Activated naive CD4-positive, alpha-beta T cell treated with anti-CD3 and anti-CD28 coated beads, Interleukin-2, amount 10 ng/mL, durations not matched to agents 7 days and 5 days (primary cell): Measurements from ENCODE around the gene LBR.
"Not testable (repeated sequence)": the region's sequence is repeated elsewhere in the genome, so short reads cannot be mapped to it uniquely, and the experiment has no call there.

Experiments used
- CTCF ChIA-PET: fragments of 350-600 bp; sonication (Branson Sonifier 250); formaldehyde crosslinking; loops from one replicate; lab custom pipeline; 2021; ENCODE audit warnings: antibody characterized with exemption; lab: Charles Lee
- DNase-seq: peaks from one replicate; pipeline ENCODE4 v3.0.0-alpha.2; 2020
- H3K27ac Mint-ChIP-seq: one replicate; pipeline ENCODE4 v1.8.0; 2021; ENCODE audit warnings: mild to moderate bottlenecking, moderate library complexity, mixed read lengths
- H3K27me3 Mint-ChIP-seq: one replicate; pipeline ENCODE4 v1.8.0; 2021; ENCODE audit warnings: mild to moderate bottlenecking, mixed read lengths
- H3K36me3 Mint-ChIP-seq: one replicate; pipeline ENCODE4 v1.8.0; 2021; ENCODE audit warnings: mixed read lengths
- H3K4me1 Mint-ChIP-seq: one replicate; pipeline ENCODE4 v1.8.0; 2021; ENCODE audit warnings: mixed read lengths
- H3K4me3 Mint-ChIP-seq: one replicate; pipeline ENCODE4 v1.8.0; 2021; ENCODE audit warnings: mild to moderate bottlenecking, moderate library complexity, mixed read lengths
- H3K9me3 Mint-ChIP-seq: one replicate; pipeline ENCODE4 v1.8.0; 2021; ENCODE audit warnings: mixed read lengths

The LBR gene

DNA sequence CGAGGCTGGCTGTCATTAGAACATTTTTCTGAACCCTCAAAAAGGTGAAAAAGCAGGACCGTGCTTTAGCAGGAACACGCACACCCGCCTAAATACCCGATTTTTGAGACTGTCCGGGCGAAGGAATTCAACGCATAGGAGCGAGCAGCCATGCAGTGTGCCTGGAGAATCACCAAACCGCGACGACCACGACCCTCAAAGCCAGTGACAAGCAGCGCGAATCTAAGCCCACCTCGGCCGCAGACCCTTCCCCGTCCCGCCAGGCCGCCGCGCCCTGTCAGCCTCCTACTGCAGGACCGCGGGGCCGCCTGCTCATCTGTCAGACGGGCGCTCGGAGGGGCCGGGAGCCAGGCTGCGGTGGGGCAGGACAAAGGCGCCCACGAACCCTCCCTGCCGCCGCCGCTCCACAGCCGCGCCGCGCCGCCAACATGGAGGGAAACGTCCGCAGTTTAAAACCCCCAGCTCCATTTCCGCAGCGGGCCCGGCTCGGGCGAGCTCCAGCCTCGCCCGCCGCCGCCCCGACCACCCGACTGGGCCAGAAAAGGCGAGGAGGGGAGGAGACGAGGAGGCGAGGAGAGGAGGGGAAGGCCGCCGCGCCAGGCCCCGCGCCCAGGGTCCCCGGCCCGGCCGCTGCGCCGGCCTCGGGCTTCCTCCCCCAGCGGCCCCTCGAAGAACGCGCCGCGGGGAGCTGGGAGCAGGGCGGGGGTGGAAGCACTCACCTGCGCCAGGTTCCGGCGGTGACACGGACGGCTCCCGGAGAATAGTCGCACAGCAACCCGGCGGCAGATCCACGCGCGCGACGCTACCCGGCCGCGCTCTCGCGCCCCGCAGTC, at the start of gene LBR:
TSS of gene LBR (minus strand) at position 804 of the 833 bp plus-strand sequence. CDS start 3,963 bp downstream, outside the sequence.
- H3K27me3 Mint-ChIP-seq = peaks cover 3% of the 10 kb centered on the region
- CTCF ChIA-PET = interaction anchor here (1.0 to 4.9 kb wide), 5 partner anchors 14 to 48 kb away, joined by 4 to 18 read pairs (median 4); no protein-coding TSS in a partner anchor
- peaks cover 22% of the 10 kb centered on the region for H3K36me3 Mint-ChIP-seq
- H3K4me3 Mint-ChIP-seq = peak within 1 kb of the TSS; percentile 89
- H3K9me3 Mint-ChIP-seq = peaks cover 6% of the 10 kb centered on the region
- peaks cover 57% of the 10 kb centered on the region for H3K4me1 Mint-ChIP-seq
- DNase-seq = peak; percentile 62
- peak within 1 kb of the TSS; percentile 94 for H3K27ac Mint-ChIP-seq

DNA sequence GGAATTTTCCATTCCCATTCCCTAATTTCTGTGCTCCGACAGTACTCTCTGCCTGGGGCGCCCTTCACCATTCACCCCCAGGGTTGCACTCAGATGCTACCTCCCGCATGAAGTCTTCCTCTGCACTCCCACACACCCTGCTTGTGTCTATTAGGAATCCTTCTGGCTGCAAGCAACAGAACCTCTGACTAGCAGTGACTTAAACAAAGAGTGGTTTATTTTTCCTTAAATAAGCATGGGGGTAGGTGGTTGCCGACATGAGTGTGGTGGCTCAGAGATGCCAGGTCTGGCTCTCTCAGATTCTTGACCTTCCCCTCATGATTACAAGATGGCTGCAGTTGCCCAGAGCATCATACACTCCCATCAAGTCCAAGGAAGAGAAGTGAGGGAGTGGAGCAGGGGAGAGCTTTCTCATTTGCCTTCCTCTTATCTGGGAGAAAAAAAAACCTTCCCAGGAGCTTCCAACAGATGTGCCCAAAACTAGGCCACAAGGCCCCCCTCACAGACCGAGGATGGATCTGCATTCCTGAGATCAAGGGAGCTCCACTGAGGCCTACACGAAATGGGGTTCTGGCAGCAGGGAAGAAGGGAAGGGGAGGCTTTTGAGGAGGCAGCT, 49.6 kb upstream of the LBR start:
- CTCF ChIA-PET = interaction anchor here (0.8 to 5.2 kb wide), 6 partner anchors 9 to 433 kb away, joined by 3 to 33 read pairs (median 10); no protein-coding TSS in a partner anchor
- H3K9me3 Mint-ChIP-seq = peaks cover 7% of the 10 kb centered on the region
- peaks cover 22% of the 10 kb centered on the region for H3K27me3 Mint-ChIP-seq
- no peak overlapping the region for H3K4me3 Mint-ChIP-seq
- H3K36me3 Mint-ChIP-seq = peaks cover 10% of the 10 kb centered on the region
- peaks cover 55% of the 10 kb centered on the region for H3K4me1 Mint-ChIP-seq
- peak overlapping the region; percentile 52 for H3K27ac Mint-ChIP-seq
- no peak for DNase-seq

DNA sequence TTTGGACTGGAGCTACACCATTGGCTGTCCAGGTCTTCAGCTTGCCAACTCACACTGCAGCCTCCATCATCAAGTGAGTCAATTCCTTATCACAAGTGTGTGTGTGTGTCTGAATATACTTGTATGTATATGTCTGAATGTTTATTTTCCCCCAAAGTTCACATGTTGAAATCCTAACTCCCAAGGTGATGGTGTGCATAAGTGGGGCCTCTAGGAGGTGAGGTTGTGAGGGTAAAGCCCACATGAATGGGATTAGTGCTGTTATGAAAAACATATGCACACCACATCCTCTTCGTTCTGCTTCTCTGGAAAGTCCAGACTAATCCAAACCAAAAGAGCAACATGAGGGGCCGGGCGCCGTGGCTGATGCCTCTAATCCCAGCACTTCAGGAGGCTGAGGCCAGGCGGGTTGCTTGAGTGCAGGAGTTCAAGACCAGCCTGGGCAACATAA, 48.7 kb upstream of the LBR start:
- H3K9me3 Mint-ChIP-seq = peaks cover 7% of the 10 kb centered on the region
- no peak overlapping the region for H3K4me3 Mint-ChIP-seq
- H3K27me3 Mint-ChIP-seq = peaks cover 18% of the 10 kb centered on the region
- peaks cover 10% of the 10 kb centered on the region for H3K36me3 Mint-ChIP-seq
- H3K4me1 Mint-ChIP-seq = peaks cover 58% of the 10 kb centered on the region
- CTCF ChIA-PET = interaction anchor here (0.8 to 5.2 kb wide), 9 partner anchors 8 to 511 kb away, joined by 3 to 33 read pairs (median 5); partner anchors contain the start of genes PYCR2 and SRP9
- H3K27ac Mint-ChIP-seq = peak overlapping the region; percentile 52
- peak; percentile 37 for DNase-seq

DNA sequence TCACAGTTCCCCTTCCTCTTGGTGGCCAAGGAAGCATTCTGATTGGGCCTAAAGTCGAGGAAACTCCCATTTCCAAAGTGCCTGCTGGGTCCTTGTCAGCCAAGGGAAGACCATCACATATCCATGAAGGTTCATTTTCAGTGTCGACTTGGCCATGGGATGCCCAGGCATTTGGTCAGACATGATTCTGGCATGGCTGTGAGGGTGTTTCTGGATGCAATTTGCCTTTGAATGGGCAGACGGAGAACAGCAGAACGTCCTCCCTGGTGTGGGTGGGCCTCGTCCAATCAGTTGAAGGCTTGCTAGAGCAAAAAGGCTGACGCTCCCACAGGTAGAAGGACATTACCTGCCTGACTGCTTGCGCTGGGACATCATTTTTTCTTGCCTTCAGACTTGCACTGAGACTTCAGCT, 48.3 kb upstream of the LBR start:
- peak overlapping the region; percentile 52 for H3K27ac Mint-ChIP-seq
- no peak overlapping the region for H3K4me3 Mint-ChIP-seq
- no peak for DNase-seq
- peaks cover 10% of the 10 kb centered on the region for H3K36me3 Mint-ChIP-seq
- H3K4me1 Mint-ChIP-seq = peaks cover 60% of the 10 kb centered on the region
- CTCF ChIA-PET = interaction anchor here (0.8 to 5.2 kb wide), 9 partner anchors 297 to 512 kb away, joined by 3 to 33 read pairs (median 5); partner anchors contain the start of genes PYCR2 and SRP9
- H3K27me3 Mint-ChIP-seq = peaks cover 18% of the 10 kb centered on the region
- peaks cover 7% of the 10 kb centered on the region for H3K9me3 Mint-ChIP-seq

DNA sequence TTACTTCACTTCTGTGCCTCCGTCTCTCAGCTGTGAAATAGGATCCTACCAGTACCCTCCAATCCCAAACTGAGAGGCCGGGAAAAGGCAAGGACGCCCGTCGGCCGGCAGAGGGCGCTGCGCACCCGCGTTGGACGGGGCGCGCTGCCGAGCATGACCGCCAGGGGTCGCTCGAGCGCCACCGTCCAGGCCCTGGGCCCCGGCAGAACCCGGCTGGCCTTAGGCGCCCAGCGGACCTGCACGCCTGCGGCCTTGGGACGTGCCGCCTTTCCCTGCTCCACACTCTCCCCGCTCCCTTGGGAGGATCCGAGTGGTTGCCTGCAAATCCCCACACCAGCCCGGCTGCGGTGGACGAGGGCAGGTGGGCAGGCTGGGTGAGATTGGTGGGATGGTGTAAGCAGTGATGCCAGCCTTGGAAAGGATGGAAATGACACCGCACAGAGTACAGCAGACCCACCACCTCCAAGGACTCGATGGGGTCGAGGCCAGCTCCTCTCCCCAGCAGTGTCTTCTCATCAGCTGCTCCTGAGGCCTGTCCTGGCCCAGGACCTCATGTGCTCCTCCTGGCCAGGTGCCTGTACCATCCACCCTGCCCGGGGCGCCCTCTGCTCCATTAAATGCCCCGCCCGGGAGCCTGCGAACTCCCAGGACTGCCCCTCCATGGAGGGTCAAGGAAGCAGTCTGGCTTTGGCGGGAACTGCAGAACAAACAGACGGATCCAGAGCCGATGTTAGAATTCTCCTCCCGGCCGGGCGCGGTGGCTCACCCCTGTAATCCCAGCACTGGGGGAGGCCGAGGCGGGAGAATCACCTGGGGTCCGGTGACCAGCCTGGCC, 47.4 kb upstream of the LBR start:
- DNase-seq = peak; percentile 63
- Mint-ChIP-seq H3K4me1 (peaks cover 67% of the 10 kb centered on the region), H3K36me3 (peaks cover 10% of the 10 kb centered on the region), H3K9me3 (peaks cover 7% of the 10 kb centered on the region), H3K4me3 (no peak overlapping the region), H3K27me3 (peaks cover 9% of the 10 kb centered on the region), H3K27ac (peak overlapping the region; percentile 68)
- CTCF ChIA-PET = interaction anchor here (0.5 to 5.2 kb wide), 37 partner anchors 10 to 650 kb away, joined by 3 to 33 read pairs (median 4); partner anchors contain the start of genes EPHX1, PYCR2, SRP9 and TMEM63A

DNA sequence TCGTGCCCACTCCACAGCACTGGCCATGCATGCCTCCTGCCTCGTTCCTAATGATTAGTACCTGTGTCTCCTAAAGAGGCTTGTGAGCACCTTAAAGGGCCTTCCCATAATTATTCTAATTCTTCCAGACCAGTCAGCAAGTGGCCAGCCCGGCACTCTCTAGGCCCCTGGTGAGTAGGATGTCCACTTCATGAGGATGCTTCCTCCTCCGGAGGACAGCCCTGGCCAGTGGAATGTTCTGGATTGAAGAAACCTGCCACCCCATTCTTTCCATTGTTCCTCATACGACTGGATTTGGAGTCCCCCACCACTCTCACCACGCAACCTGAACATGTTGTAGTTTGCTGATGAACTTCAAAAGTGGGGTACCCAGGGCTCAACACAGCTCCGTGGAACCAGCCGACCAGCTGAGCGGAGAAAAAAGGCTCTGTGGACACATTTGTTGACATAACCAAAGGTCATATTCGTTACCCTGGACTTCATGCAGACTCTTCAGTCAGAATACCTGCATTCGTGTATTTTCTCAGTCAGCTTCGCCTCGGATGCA, 46.7 kb upstream of the LBR start:
- Mint-ChIP-seq H3K36me3 (peaks cover 10% of the 10 kb centered on the region), H3K27me3 (peaks cover 7% of the 10 kb centered on the region), H3K27ac (peak overlapping the region; percentile 68), H3K4me1 (peaks cover 72% of the 10 kb centered on the region), H3K9me3 (peaks cover 7% of the 10 kb centered on the region), H3K4me3 (no peak overlapping the region)
- DNase-seq = no peak
- CTCF ChIA-PET = interaction anchor here (0.7 to 5.2 kb wide), 30 partner anchors 12 to 651 kb away, joined by 3 to 33 read pairs (median 4); partner anchors contain the start of genes EPHX1, SRP9 and TMEM63A

DNA sequence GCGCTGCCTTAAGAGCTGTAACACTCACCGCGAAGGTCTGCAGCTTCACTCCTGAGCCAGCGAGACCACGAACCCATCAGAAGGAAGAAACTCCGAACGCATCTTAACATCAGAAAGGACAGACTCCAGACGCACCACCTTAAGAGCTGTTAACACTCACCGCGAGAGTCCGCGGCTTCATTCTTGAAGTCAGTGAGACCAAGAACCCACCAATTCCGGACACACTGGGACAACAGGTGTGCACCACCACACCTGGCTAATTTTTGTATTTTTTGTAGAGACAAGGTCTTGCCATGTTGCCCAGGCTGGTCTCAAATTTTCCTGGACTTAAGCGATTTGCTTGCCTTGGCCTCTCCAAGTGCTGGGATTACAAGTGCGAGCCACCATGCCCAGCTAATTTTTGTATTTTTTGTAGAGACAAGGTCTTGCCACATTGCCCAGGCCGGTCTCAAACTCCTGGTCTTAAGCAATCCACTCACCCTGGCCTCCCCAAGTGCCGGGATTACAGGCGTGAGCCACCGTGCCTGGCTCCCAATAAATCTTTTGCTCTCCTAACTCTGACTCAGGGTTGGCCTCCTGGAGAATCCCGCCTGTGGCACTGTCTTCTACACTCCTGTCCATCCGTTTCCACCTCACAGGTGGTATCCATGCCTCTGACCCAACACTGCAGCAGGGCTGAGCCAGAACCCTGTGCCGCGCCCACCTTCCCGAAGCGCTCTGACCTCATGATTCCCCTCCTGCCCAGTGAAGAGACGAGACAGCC, 46.0 kb upstream of the LBR start:
- H3K4me3 Mint-ChIP-seq, H3K27me3 Mint-ChIP-seq, DNase-seq, H3K9me3 Mint-ChIP-seq: not testable (repeated sequence)
- Mint-ChIP-seq H3K27ac (peak overlapping the region; percentile 53), H3K36me3 (peaks cover 10% of the 10 kb centered on the region), H3K4me1 (peaks cover 76% of the 10 kb centered on the region)
- CTCF ChIA-PET = interaction anchor here (0.6 to 5.2 kb wide), 28 partner anchors 12 to 514 kb away, joined by 3 to 33 read pairs (median 4); partner anchors contain the start of genes LBR, SRP9 and TMEM63A

DNA sequence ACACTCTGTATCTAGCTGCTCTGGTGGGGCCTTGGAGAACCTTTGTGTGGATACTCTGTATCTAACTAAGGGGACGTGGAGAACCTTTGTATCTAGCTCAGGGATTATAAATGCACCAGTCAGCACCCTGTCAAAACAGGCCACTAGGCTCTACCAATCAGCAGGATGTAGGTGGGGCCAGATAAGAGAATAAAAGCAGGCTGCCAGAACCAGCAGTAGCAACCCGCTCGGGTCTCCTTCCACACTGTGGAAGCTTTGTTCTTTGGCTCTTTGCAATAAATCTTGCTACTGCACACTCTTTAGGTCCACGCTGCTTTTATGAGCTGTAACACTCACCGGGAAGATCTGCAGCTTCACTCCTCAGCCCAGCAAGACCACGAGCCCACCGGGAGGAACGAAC, 45.4 kb upstream of the LBR start:
- H3K4me1 Mint-ChIP-seq = peaks cover 76% of the 10 kb centered on the region
- H3K27me3 Mint-ChIP-seq, H3K9me3 Mint-ChIP-seq, H3K4me3 Mint-ChIP-seq: not testable (repeated sequence)
- H3K36me3 Mint-ChIP-seq = peaks cover 10% of the 10 kb centered on the region
- CTCF ChIA-PET = interaction anchor here (0.6 to 2.4 kb wide), 15 partner anchors 11 to 514 kb away, joined by 3 to 11 read pairs (median 4); partner anchors contain the start of genes LBR and TMEM63A
- peak overlapping the region; percentile 53 for H3K27ac Mint-ChIP-seq
- peak; percentile 39 for DNase-seq

DNA sequence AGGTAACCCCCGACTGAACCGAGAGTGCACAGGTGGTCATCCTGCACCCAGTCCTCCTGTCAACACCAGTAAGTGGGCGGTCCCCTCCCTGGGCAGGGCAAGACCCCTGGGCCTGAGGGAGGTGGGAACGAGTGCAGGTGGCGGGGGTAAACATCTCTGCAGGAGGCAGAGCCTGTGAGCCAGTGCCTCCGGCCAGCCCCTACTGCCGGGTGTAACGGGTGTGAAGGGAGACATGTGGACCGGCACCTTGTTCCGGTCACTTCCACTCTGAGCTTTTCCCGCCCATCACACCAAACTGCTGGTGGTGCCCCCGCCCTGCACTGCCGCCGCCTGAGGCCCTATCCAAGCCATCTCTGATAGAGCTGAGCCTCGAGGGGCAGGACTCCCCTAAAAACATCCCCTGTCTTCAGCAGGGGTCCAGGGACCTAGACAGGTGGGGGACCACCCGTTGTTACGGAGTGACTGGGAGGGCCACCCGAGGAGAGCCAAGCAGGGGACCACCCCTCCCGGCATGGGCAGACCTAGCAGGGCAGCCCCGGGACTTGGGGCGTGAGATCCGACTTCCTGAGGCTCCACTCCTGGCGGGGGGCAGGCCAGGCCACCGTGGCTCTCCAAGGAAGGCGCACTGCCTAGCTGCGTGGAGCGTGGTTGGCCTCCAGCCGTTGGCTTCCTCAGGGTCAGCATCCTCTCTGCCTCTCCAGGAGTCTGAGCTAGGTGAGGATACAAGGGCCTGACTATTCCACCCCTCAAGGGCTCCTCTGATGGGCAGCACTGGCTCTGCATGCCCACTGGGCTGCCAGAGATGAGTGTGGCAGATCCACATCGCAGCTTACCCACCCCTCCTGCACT, 43.8 kb upstream of the LBR start:
- Mint-ChIP-seq H3K27ac (no peak overlapping the region), H3K27me3 (no peaks in the 10 kb centered on the region), H3K4me3 (no peak overlapping the region), H3K36me3 (peaks cover 4% of the 10 kb centered on the region), H3K4me1 (peaks cover 68% of the 10 kb centered on the region), H3K9me3 (peaks cover 7% of the 10 kb centered on the region)
- DNase-seq = no peak
- CTCF ChIA-PET = interaction anchor here (0.7 to 2.4 kb wide), 3 partner anchors 21 to 516 kb away, joined by 3 to 7 read pairs (median 3); no protein-coding TSS in a partner anchor

DNA sequence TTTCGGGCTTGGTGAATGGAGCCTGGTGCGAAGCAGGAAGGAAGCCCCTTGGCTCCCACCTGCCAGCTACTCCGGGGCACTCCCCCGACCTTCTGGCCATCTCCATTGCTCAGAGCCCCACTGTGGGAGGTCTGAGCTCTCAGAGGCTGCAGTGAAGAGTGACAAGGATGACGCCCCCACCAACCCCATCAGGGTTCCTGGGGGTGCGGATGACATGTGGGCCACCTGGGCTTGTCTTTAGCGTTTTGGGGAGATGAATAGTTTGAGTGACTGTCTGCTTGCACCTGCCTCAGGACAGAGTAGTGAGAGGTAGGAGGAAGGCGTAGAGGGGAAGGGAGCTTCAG, 43.2 kb upstream of the LBR start:
- no peak for DNase-seq
- no peak overlapping the region for H3K27ac Mint-ChIP-seq
- CTCF ChIA-PET = interaction anchor here (0.7 to 1.4 kb wide), 2 partner anchors 10 to 20 kb away, joined by 3 to 4 read pairs; no protein-coding TSS in a partner anchor
- peaks cover 4% of the 10 kb centered on the region for H3K36me3 Mint-ChIP-seq
- peaks cover 7% of the 10 kb centered on the region for H3K9me3 Mint-ChIP-seq
- peaks cover 68% of the 10 kb centered on the region for H3K4me1 Mint-ChIP-seq
- H3K27me3 Mint-ChIP-seq = no peaks in the 10 kb centered on the region
- H3K4me3 Mint-ChIP-seq = no peak overlapping the region

DNA sequence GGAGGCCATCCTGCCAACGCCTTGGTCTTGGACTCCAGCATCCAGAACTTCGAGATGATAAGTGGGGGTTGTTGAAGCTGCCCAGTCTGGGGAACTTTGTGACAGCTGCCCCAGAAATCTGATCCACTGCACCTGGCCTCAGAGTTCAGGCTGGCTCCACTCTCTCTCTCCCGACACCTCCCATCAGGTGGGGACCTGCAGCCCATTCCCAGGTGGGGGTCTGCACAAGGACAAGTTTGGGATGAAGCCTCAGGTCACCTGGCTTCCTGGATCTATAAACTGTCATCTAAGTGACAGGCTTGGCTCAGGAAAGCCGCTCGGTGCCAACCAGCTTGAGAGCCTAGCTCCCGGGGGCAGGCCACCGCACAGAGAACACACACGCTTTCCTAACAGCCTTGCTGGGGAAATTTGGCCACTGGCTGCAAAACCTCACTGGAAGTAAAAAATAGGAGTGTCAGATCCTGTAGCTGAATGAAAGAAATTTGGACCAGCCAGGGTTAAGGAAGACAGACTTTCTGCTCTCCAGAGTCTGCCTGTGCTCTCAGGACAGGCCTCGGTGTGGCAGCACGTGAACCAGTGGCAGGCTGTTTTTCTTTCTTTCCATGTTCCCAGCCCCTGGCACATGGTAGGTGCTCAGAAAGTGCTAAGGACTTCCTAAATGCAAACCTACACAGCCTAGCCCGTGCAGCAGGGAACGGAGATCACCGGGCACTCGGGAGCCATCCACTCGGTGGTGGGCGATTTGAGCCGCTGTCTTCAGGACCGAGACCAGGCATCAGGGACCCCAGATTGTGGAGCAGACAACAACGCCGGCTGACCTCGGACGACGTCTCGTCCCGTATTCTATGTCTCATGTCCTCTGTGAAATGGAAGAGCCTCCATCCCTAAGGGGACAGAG, 42.6 kb upstream of the LBR start:
- Mint-ChIP-seq H3K9me3 (peaks cover 7% of the 10 kb centered on the region), H3K4me3 (no peak overlapping the region), H3K36me3 (peaks cover 4% of the 10 kb centered on the region), H3K27ac (no peak overlapping the region), H3K27me3 (no peaks in the 10 kb centered on the region), H3K4me1 (peaks cover 69% of the 10 kb centered on the region)
- no peak for DNase-seq
- CTCF ChIA-PET = interaction anchor here (0.7 to 3.6 kb wide), 4 partner anchors 8 to 28 kb away, joined by 3 to 16 read pairs (median 4); no protein-coding TSS in a partner anchor
